ENCODE results near the gene ATP5PB.

ATP5PB gene, protein sequence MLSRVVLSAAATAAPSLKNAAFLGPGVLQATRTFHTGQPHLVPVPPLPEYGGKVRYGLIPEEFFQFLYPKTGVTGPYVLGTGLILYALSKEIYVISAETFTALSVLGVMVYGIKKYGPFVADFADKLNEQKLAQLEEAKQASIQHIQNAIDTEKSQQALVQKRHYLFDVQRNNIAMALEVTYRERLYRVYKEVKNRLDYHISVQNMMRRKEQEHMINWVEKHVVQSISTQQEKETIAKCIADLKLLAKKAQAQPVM

GRCh38 chr1:111448918-111449702 is at the start of gene ATP5PB, which contains the start of gene WDR77:
Gene ATP5PB (plus strand): TSS chr1:111449464. CDS start chr1:111449542, 78 bp downstream.
Gene WDR77 (minus strand): TSS chr1:111449256. CDS start chr1:111449169, 87 bp downstream.
- peak; percentile 96 for DNase-seq (ENCODE audit: low read depth)

GRCh38 chr1:111399792-111400610 is 49.3 kb upstream of the ATP5PB start:
- DNase-seq (ENCODE audit: low read depth): no peak

DNA sequence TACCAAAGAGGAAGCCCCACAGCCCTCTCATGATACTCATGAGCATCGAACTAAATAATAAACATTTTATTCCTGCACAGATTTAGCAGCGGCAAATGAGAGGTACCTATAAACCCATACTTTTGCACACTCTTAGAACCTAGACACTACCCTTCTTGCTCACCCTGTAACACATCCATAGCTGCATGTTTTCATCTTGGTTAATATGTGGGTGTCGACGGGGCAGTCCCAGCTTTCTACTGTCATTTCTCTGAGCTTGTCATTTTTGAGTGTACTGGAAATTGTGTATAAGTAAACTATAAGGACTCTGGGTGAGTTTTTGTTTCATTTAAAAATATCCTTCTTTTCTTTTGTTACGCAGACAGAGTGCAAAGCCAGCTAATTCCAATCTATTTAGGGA is 47.2 kb upstream of the ATP5PB start:
- DNase-seq (ENCODE audit: low read depth): no peak

DNA sequence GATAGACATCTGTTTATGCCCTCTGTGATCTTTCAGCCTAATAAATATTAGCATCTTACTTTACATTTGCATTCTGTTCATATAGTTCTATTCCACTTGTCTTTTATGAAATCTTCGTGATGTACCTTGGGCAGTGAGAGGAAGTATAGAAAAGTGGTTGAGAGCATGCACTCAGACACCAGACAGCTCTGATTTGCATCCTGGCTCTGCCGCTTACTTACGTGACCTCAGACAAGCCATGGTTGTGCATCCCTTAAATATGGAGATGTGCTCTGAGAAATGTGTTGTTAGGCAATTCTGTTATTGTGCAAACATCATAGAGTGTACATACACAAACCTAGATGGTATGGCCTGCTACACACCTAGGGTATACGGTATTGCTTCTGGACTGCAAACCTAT is 44.7 kb upstream of the ATP5PB start:
- no peak for DNase-seq (ENCODE audit: low read depth)

DNA sequence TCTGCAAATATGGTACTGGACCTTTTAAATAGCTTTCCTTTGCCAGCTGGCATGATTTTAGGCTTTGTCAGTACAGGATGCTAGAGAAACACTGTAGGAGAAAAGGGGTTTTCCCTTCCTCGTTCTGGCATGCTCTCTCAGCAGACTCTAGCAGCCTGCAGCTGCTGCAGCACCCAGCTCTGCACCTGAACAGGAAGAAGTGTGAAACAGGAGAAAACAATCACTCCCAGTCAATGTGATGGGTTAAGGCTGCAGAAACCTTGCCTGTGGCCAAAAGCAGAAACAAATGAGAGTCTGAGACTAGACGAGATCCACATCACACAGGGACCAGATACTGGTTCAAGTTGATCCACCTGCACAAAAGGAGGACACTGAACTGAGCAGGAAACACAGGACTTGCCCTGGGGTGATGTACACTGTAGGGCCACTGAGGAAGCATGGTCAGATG is 42.9 kb upstream of the ATP5PB start:
- DNase-seq (ENCODE audit: low read depth): no peak

GRCh38 chr1:111407301-111407700 is 42.0 kb upstream of the ATP5PB start:
- no peak for DNase-seq (ENCODE audit: low read depth)

- DNase-seq (ENCODE audit: low read depth): no peak
Observed at GRCh38 chr1:111412839-111413238, 36.4 kb upstream of the ATP5PB start.

GRCh38 chr1:111414756-111415155 is 34.5 kb upstream of the ATP5PB start:
- no peak for DNase-seq (ENCODE audit: low read depth)

DNA sequence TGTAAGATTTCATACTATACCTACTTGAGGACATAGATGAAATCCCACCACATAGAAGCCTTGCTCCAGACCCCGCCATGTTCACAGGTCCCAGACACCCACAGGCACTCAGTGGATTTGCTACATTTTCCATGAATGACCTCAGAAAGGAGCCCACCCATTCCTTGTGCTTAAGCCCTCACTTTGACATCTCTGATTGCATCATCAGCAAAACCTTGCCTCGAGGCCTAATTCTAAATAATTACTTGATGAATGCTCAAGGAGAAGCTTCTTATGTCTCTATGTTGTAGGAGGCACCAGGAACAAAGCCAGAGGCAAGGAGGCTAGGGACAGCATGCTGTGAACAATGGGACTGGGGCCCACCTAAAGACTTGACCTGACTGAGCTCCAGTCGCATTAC is 33.8 kb upstream of the ATP5PB start:
- DNase-seq (ENCODE audit: low read depth): no peak

GRCh38 chr1:111417755-111418154 is 31.5 kb upstream of the ATP5PB start:
- peak; percentile 20 for DNase-seq (ENCODE audit: low read depth)

DNA sequence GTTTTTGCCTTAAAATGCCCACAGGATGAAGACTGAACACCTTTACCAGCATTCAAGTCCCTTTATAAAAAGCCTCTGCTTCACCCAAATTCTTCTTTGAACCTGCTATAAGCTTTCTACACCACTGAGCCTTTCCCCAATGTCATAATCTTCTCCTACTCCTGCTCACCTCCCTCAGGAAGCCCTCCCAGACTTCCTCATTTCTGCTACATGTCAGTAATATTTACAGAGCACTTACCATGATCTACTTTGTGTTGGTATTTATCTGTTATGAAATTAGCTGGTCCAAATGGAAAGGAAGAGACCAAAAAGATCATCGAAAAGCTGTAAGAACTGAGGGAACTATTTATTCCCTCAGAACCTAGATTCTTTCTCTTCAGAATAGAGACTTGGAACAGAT is 30.2 kb upstream of the ATP5PB start:
- DNase-seq (ENCODE audit: low read depth): no peak

GRCh38 chr1:111420377-111420776 is 28.9 kb upstream of the ATP5PB start:
- no peak for DNase-seq (ENCODE audit: low read depth)

DNA sequence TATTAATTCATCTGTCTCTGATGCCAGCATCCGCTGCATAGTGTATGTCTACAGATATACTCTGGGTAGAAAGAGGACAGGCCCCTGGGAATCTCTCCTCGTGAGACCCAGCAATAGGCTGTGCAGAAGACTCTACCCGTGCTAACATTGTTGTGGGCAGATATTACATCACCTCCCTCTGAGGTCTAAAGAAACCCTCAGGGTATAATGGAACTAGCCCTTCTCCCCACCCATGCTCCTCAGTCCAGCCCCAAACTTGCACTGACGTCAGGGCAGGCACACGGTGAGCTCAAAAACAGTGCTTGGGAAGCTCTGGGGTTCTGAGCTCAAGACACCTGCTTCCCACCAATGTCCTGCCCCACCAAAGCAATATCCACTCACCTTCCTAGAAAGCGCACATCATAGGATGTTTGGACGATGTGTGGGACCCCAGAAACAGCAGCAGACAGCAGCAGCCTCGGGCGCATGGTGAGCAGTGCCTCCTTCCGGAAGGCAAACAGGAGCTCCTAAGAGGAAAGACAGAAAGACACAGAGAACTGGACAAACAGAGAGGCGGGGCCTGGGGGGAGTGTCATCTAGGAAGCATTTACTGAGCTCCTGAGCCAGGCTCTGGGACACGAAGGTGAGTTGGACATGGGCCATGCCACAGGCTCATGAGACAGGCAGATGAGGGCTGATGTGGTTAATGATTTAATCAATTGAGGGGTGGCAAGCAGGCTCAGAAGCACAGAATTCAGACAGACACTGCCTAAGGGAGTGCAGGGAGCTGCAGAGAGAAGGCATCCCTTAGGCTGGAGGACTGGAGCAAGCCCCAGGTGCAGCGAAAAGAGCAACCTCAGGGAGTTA is 26.5 kb upstream of the ATP5PB start:
- no peak for DNase-seq (ENCODE audit: low read depth)

DNA sequence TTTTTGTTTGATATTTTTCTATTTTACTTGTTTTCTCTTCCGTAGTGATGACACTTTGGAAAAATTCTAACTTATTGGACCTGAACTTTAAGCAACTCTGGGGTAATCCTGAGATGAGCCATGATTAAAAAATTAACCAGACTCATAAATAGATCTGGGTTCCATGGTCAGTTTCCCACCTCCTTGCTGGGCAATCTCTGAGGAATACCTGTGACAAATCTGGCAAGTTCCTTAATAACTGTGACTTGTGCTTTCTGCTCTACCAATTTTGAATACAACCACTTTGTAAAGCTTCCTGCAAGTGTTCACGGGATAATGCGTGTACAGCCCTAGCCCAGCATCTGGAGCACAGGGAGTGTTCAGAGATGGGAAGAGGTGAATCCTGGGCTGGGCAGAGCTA is 25.0 kb upstream of the ATP5PB start:
- no peak for DNase-seq (ENCODE audit: low read depth)

DNA sequence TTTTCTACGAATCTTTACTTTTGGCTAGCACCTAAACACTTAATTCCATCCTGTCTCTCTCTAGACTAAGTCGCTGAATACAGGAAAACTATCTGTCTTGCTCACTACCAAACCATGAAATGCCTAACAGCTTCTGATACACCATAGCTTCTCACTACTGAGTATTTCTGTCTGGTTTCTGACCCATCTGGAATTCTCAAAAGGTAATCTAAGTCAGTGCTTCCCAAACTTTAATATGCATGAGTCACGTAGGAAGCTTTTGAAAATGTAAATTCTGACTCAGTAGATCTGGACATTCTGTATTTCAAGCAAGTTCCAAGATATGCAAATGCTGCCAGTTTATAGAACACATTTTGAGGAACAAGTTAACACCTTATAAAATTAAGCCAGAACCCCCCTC is 12.5 kb upstream of the ATP5PB start:
- DNase-seq (ENCODE audit: low read depth): no peak

- DNase-seq (ENCODE audit: low read depth): no peak
Observed at GRCh38 chr1:111439461-111440351, 9.6 kb upstream of the ATP5PB start.

DNA sequence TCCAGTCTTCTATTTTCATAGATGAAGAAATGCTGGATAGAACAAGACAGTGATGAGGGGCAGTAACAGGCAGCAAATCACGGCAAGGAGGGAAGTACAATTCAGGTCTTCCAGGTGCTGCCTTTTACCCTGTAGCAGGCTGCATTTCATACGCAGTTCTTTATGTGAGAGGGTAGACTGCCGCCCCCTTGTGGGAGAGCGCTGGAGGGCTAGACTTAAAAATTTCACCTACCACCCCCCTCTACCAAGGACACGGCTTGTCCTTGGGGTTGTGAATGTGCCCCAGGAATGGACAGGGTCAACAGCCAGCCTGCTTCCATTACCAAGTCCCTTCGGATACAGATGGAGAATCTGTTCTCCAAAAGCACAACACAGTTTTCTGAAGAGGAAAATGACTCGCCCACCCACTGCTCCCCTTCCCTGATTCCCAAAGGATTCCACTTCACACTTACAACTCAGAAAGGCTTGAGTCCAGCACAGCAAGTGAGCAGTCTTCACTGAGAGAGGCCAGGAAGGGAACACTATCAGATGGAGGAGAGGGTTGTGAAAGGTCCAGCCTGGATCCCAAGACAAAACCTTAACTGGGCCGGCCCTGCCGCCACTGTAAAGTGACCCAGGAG is 7.6 kb upstream of the ATP5PB start:
- no peak for DNase-seq (ENCODE audit: low read depth)

- DNase-seq (ENCODE audit: low read depth): no peak
Observed at GRCh38 chr1:111442457-111442856, 6.8 kb upstream of the ATP5PB start.

GRCh38 chr1:111444031-111444430 is 5.2 kb upstream of the ATP5PB start:
- DNase-seq (ENCODE audit: low read depth): no peak

DNA sequence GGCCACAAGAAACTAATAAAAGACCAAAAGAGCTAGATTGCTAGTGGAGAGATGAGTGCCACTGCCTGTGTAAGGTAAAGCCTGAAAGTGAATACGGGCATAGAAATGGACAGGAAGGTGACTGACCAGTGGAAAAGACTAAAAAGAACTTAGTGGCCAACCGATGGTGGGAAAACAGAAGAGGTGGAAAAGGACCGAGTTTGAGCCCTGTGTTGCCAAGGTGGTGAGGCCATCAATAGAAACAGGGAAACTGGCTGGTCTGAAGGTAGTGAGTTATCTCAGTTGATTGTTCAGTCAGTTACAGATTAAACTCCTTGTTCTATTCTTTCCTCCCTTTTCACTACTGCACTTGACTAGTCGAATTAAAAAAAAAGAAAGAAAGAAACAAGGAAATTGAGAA is 2.7 kb upstream of the ATP5PB start:
- DNase-seq (ENCODE audit: low read depth): no peak
